Prostate gland (tissue), 1 donor: ENCODE data around the gene TDP2.

ENCODE experiments used
- POLR2A ChIP-seq: fragments of 450-650 bp; IDR thresholded peaks from one replicate; pipeline ENCODE4 v1.6.1; 2016; ENCODE audit warnings: antibody characterized with exemption, mild to moderate bottlenecking
- POLR2AphosphoS5 ChIP-seq: sonication (generic); formaldehyde crosslinking; IDR thresholded peaks from one replicate; pipeline ENCODE4 v1.6.1; 2017; ENCODE audit warnings: antibody characterized with exemption

DNA sequence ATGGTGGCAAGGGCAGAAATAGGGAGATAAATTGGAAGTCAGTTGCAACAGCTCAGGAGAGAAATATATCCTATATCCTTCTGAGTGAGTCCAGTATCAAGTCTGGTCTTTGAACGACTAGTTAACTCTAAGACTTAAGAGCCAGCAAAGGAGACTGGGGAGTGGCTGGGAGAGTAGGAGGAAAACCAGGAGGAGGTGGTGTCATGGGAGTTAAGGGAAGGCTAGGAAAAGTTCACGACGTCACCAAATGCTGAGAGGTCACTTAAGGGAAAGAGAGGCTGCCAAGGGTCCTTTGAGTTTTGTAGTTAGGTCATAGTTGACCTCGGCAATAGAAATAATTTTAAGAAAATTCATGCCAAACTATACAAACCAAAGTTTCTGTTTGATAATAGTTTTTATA lies 25.3 kb upstream of the TDP2 start:
- TF ChIP-seq POLR2AphosphoS5 (no peak), POLR2A (no peak)
